ENCODE data around the gene C8G. TPM values are rescaled to one million over a fixed set of nuclear protein-coding genes. Genes with fewer than 3 reads are reported as not detected.

Gene C8G
- 36.0 TPM for polyA plus RNA-seq
- long read RNA-seq, donor 1, transcript C8G-202 (7 exons, 881 nt): major isoform, 5 of 5 reads
- long read RNA-seq, donor 1, partial matches to known transcripts: 0 of 5 reads
- long read RNA-seq, donor 1, other reads (novel, unspliced or antisense): 0 of 5 reads
- long read RNA-seq, donor 2, transcript C8G-202 (7 exons, 881 nt): major isoform, 25 of 27 reads
- long read RNA-seq, donor 2, partial matches to known transcripts: 0 of 27 reads
- long read RNA-seq, donor 2, other reads (novel, unspliced or antisense): 0 of 27 reads
- long read RNA-seq, donor 3: 0 reads
- long read RNA-seq, donor 4, partial matches to known transcripts: 0 of 3 reads
- long read RNA-seq, donor 4, other reads (novel, unspliced or antisense): 0 of 3 reads
- long read RNA-seq, donor 5, partial matches to known transcripts: 0 of 1 reads
- long read RNA-seq, donor 5, other reads (novel, unspliced or antisense): 0 of 1 reads
- long read RNA-seq, donor 6, transcript C8G-202 (7 exons, 881 nt): major isoform, 24 of 31 reads
- long read RNA-seq, donor 6, partial matches to known transcripts: 6 of 31 reads
- long read RNA-seq, donor 6, other reads (novel, unspliced or antisense): 0 of 31 reads
- long read RNA-seq, donor 7: 0 reads
- long read RNA-seq, donor 8, transcript C8G-206 (6 exons, 488 nt): minor isoform, 6 of 37 reads
- long read RNA-seq, donor 8, transcript C8G-202 (7 exons, 881 nt): major isoform, 25 of 37 reads
- long read RNA-seq, donor 8, transcript C8G-207 (2 exons, 477 nt): minor isoform, 5 of 37 reads
- long read RNA-seq, donor 8, partial matches to known transcripts: 0 of 37 reads
- long read RNA-seq, donor 8, other reads (novel, unspliced or antisense): 0 of 37 reads
- long read RNA-seq, donor 9, transcript C8G-202 (7 exons, 881 nt): major isoform, 9 of 10 reads
- long read RNA-seq, donor 9, partial matches to known transcripts: 0 of 10 reads
- long read RNA-seq, donor 9, other reads (novel, unspliced or antisense): 0 of 10 reads
- long read RNA-seq, donor 10, transcript C8G-202 (7 exons, 881 nt): major isoform, 15 of 16 reads
- long read RNA-seq, donor 10, partial matches to known transcripts: 0 of 16 reads
- long read RNA-seq, donor 10, other reads (novel, unspliced or antisense): 0 of 16 reads
- long read RNA-seq, donor 11, transcript C8G-202 (7 exons, 881 nt): major isoform, 16 of 17 reads
- long read RNA-seq, donor 11, partial matches to known transcripts: 0 of 17 reads
- long read RNA-seq, donor 11, other reads (novel, unspliced or antisense): 0 of 17 reads

DNA sequence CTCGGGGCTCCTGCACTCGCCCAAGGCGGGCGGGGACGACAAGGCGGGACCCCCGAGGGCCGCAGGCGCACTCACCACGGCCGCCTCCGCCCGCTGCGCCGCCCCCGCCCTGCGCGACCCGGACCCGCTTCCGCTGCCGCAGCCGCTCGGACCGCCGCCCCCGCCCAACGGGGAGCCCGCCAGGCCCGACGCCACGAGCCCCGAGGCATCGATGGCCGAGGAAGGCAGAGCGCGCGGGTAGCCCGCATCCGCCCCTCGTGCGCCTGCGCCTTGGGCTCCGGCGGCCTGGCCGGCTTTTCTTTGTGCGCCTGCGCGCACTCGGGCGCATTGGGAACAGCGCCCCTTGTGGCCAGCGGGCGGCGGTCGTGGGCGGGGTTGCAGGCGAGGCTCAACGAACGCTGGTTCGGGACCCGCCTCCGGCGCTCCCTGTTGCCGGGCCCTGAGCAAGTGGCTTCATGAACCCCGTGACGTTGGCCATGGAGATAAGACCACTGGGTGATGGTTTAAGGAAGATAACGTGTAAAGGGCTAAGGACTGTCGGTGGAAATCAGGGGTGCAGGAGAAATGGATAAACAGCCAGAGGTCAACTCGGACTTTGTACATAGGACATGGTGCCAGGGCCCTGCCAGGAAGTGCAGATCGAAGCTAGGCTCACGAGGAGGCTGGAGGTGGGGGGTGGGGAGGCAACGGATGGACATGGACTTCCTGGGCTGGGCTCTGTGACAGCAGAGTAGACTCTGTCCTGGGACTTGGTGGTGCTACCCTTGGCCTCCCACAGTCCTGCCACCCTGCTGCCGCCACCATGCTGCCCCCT is at the start of gene C8G, which contains the start of gene FBXW5:
C8G (plus strand) TSS at position 725 of the 814 bp plus-strand sequence; CDS start at position 803, 78 bp downstream.
FBXW5 (minus strand) TSS at position 220 of the 814 bp plus-strand sequence. CDS start 655 bp downstream, outside the sequence.
- peak within 1 kb of the TSS; percentile 73 for H3K27ac ChIP-seq (ENCODE audit: low read length)
- peak within 1 kb of the TSS; percentile 98 for H3K4me3 ChIP-seq (ENCODE audit: low read length)
- WGBS (ENCODE audit: insufficient coverage, low lambda C conversion rate): no CpG with 5 or more reads among the region's 74 CpGs
- DNase-seq: peak; percentile 95 to 96
- no peaks in the 10 kb centered on the region for H3K27me3 ChIP-seq (ENCODE audit: control insufficient read depth, insufficient read depth, low read length)
- H3K36me3 ChIP-seq (ENCODE audit: control insufficient read depth, insufficient read depth, low read length): peaks cover 36% of the 10 kb centered on the region
- peaks cover 23% of the 10 kb centered on the region for H3K9me3 ChIP-seq (ENCODE audit: control insufficient read depth, low read depth, low read length)
- H3K4me1 ChIP-seq (ENCODE audit: control insufficient read depth, insufficient read depth, low read length): peaks cover 41% of the 10 kb centered on the region

DNA sequence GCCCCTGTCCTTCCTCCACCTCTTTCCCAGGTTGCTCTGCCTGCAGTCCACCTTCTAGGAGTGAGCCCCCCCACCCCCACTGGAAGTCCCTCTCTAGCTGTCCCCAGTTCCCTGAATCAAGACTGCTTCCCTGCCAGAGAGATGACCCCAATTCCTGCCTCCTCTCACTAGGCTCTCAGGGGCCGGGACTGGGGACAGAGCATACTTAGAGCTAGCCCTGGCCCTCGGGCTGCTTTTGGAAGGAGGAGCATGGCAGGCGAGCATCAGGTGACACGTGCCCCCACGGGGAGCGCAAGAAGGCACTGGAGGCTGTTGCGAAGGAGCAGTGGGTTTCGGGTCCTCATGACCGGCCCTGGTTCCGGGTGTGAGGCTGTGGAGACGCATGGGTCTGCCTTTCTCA is 49.0 kb upstream of the C8G start:
- DNase-seq: no peak
- Histone ChIP-seq H3K9me3 (ENCODE audit: control insufficient read depth, low read depth, low read length) (no peaks in the 10 kb centered on the region), H3K4me1 (ENCODE audit: control insufficient read depth, insufficient read depth, low read length) (peaks cover 5% of the 10 kb centered on the region), H3K27ac (ENCODE audit: low read length) (no peak overlapping the region), H3K4me3 (ENCODE audit: low read length) (no peak overlapping the region), H3K36me3 (ENCODE audit: control insufficient read depth, insufficient read depth, low read length) (peaks cover 41% of the 10 kb centered on the region), H3K27me3 (ENCODE audit: control insufficient read depth, insufficient read depth, low read length) (no peaks in the 10 kb centered on the region)
- no CpG with 5 or more reads among the region's 11 CpGs for WGBS (ENCODE audit: insufficient coverage, low lambda C conversion rate)

DNA sequence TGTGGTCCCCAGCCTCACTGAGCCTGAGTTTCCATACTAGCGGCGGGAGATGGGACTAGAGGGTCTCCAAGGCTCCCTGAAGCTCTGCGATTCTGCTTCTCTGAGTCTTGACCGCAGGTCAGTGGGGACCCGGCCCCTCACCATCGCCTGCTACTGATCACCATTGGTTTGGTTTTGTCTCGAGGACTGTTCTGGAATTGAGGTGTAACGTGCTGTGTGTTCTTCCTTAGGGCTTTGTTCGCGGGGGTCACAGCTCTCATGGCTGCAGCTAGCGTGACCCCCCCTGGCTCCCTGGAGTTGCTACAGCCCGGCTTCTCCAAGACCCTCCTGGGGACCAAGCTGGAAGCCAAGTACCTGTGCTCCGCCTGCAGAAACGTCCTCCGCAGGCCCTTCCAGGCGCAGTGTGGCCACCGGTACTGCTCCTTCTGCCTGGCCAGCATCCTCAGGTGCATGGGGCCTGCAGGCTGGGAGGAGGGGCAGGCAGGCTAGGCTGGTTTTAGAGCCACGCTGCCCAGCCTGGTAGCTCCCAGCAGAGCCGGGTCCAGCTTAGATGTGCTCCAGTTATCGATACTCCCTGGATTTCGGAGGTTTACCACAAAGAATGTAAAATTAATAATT is 46.5 kb upstream of the C8G start:
- Histone ChIP-seq H3K36me3 (ENCODE audit: control insufficient read depth, insufficient read depth, low read length) (peaks cover 50% of the 10 kb centered on the region), H3K9me3 (ENCODE audit: control insufficient read depth, low read depth, low read length) (no peaks in the 10 kb centered on the region), H3K27me3 (ENCODE audit: control insufficient read depth, insufficient read depth, low read length) (no peaks in the 10 kb centered on the region), H3K4me1 (ENCODE audit: control insufficient read depth, insufficient read depth, low read length) (peaks cover 28% of the 10 kb centered on the region), H3K4me3 (ENCODE audit: low read length) (no peak overlapping the region), H3K27ac (ENCODE audit: low read length) (no peak overlapping the region)
- DNase-seq: no peak
- 100% methylated on average over 1 of the region's 21 CpGs for WGBS (ENCODE audit: insufficient coverage, low lambda C conversion rate)

DNA sequence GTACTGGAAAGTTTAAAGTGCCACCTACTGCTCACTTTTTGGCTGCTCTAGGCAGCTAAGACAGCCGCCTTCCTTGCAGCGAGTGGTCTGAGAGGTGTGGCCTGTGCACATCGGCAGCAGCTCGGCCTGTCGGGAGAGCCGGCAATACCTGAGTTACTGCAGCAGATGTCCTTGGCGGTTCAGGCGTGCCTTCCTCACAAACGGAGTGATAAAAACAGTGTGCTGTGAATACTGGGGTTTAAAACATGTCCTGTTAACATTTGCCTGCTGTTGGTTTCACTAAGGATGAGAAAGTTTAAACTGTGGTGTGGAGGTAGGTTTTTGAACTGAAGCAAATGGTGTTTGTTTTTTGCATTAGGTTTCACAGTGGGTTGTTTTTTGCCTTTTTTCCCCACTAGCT is 45.8 kb upstream of the C8G start:
- Histone ChIP-seq H3K4me3 (ENCODE audit: low read length) (no peak overlapping the region), H3K27me3 (ENCODE audit: control insufficient read depth, insufficient read depth, low read length) (no peaks in the 10 kb centered on the region), H3K9me3 (ENCODE audit: control insufficient read depth, low read depth, low read length) (no peaks in the 10 kb centered on the region), H3K27ac (ENCODE audit: low read length) (no peak overlapping the region), H3K4me1 (ENCODE audit: control insufficient read depth, insufficient read depth, low read length) (peaks cover 28% of the 10 kb centered on the region), H3K36me3 (ENCODE audit: control insufficient read depth, insufficient read depth, low read length) (peaks cover 49% of the 10 kb centered on the region)
- WGBS (ENCODE audit: insufficient coverage, low lambda C conversion rate): no CpG with 5 or more reads among the region's 9 CpGs
- DNase-seq: peak in 1 of 2 donors; percentile 59

DNA sequence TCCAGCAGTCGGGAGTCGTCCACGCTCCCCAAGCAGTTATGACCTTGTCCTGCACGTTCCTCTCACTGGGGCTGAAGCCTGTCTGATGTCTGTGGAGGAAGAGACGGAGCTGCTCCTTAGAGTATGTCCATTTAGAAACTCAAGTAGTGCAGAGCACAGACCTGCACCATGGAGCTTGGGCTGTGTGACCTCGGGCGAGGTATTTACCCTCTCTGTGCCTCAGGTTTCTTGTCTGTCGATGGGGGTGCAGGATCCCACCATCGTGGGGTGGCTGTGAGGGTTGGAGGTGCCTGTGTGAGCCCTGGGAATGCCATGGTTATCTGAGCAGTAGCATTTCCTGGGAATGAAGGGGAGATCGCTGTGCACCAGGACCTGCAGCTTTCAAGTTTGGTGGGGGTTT is 44.5 kb upstream of the C8G start:
- peaks cover 48% of the 10 kb centered on the region for H3K36me3 ChIP-seq (ENCODE audit: control insufficient read depth, insufficient read depth, low read length)
- no peaks in the 10 kb centered on the region for H3K9me3 ChIP-seq (ENCODE audit: control insufficient read depth, low read depth, low read length)
- H3K4me1 ChIP-seq (ENCODE audit: control insufficient read depth, insufficient read depth, low read length): peaks cover 28% of the 10 kb centered on the region
- no peak overlapping the region for H3K4me3 ChIP-seq (ENCODE audit: low read length)
- no peak for DNase-seq
- H3K27ac ChIP-seq (ENCODE audit: low read length): peak overlapping the region; percentile 94
- H3K27me3 ChIP-seq (ENCODE audit: control insufficient read depth, insufficient read depth, low read length): no peaks in the 10 kb centered on the region
- WGBS (ENCODE audit: insufficient coverage, low lambda C conversion rate): no CpG with 5 or more reads among the region's 10 CpGs

DNA sequence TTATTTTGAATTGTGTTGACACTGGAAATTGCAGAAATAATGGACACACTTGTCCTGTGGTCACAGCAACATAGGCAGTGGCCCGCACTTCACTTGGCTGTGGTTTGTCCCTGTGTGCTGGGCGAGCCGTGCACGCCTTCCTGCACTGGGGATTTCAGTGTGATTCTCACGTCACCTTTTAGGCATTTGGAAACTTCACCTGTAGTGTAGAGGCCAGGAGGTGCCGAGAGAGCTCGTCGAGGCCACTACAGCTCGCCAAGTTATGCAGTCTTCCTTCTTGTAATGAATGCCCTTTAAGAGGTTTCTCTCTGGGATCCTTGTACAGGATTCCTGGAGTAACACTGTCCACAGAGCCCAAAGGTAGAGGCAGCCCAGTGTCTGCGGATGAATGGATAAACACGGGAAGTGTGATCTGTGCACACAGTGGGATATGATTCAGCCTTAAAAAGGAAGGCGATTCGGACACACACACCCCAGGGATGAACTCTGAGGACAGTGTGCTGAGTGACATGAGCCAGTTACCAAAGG is 44.0 kb upstream of the C8G start:
- H3K4me3 ChIP-seq (ENCODE audit: low read length): no peak overlapping the region
- H3K4me1 ChIP-seq (ENCODE audit: control insufficient read depth, insufficient read depth, low read length): peaks cover 28% of the 10 kb centered on the region
- no peaks in the 10 kb centered on the region for H3K27me3 ChIP-seq (ENCODE audit: control insufficient read depth, insufficient read depth, low read length)
- no peaks in the 10 kb centered on the region for H3K9me3 ChIP-seq (ENCODE audit: control insufficient read depth, low read depth, low read length)
- WGBS (ENCODE audit: insufficient coverage, low lambda C conversion rate): 80% methylated on average over 1 of the region's 13 CpGs
- H3K27ac ChIP-seq (ENCODE audit: low read length): peak overlapping the region; percentile 94
- H3K36me3 ChIP-seq (ENCODE audit: control insufficient read depth, insufficient read depth, low read length): peaks cover 47% of the 10 kb centered on the region
- DNase-seq: no peak

DNA sequence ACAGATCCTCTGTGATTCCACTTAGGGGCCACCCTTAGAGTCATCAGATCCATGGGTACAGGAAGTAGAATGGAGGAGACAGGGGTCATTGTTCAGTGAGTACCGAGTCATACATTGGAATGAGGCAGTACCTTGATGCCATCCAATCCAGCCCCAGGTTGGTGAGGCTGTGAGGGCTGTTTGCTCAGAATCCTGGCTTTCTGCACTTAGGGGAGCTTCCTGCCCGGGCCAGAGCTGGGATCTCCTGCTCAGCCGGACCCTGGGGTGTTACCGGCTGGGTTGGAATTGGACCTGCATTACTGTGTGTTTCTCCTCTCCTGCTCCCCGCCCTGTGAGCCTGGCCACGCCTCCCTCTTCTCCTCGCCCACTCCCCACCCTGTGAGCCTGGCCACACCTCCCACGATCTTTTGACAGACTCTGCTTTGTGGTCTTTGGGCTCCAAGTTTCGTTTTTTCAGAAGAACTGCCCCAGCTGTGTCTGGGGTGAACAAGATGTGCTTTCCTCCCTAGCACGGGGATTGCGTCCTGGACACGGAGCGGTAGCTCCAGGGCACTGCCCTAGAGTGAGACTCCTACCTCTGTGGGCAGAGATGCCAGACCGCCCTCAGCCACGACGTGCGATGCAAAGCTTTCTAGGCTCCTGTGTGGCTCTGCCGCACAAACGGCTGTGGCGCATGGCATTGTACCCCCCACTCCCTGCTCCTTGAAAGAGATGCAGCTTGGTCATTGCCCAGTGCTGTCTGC is 43.4 kb upstream of the C8G start:
- Histone ChIP-seq H3K27ac (ENCODE audit: low read length) (peak overlapping the region; percentile 94), H3K36me3 (ENCODE audit: control insufficient read depth, insufficient read depth, low read length) (peaks cover 53% of the 10 kb centered on the region), H3K4me1 (ENCODE audit: control insufficient read depth, insufficient read depth, low read length) (peaks cover 28% of the 10 kb centered on the region), H3K27me3 (ENCODE audit: control insufficient read depth, insufficient read depth, low read length) (no peaks in the 10 kb centered on the region), H3K4me3 (ENCODE audit: low read length) (no peak overlapping the region), H3K9me3 (ENCODE audit: control insufficient read depth, low read depth, low read length) (no peaks in the 10 kb centered on the region)
- peak; percentile 77 to 84 for DNase-seq
- WGBS (ENCODE audit: insufficient coverage, low lambda C conversion rate): no CpG with 5 or more reads among the region's 20 CpGs

DNA sequence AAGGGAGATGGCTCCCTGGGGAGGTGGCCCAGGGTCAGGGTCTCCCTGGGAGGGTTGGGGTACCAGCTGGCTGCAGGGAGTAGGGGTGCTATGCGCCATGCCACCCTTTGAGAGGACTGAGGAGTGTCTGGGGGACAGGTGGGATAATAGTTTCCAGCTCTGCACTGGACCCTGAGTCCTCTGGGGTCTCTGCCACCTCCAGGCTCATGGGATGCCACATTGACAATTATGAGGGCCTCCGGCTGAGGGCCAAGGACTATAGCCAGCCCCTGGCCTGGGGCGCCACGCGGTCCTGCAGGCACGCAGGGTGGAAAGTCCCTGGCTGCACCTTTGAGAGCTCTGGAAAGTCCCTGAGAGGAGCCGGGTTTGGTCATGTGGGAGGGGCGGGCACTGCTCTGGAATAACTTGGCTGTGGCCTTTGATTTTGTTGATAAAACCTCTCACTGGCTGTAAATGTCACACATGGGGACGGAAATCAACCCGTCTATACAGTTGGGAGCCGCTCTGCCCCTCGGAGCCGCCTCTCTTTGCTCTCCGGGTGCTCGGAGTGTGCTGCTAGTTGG is 42.7 kb upstream of the C8G start:
- WGBS (ENCODE audit: insufficient coverage, low lambda C conversion rate): no CpG with 5 or more reads among the region's 15 CpGs
- no peak overlapping the region for H3K4me3 ChIP-seq (ENCODE audit: low read length)

More for the DNA sequence above, 42.7 kb upstream of the C8G start:
- Histone ChIP-seq H3K9me3 (ENCODE audit: control insufficient read depth, low read depth, low read length) (no peaks in the 10 kb centered on the region), H3K4me1 (ENCODE audit: control insufficient read depth, insufficient read depth, low read length) (peaks cover 28% of the 10 kb centered on the region), H3K27ac (ENCODE audit: low read length) (peak overlapping the region; percentile 94), H3K36me3 (ENCODE audit: control insufficient read depth, insufficient read depth, low read length) (peaks cover 59% of the 10 kb centered on the region), H3K27me3 (ENCODE audit: control insufficient read depth, insufficient read depth, low read length) (no peaks in the 10 kb centered on the region)
- DNase-seq: peak; percentile 89 to 93
